Placental pericyte (primary cell): ENCODE data around the gene CDC37. TPM values are rescaled to one million over a fixed set of nuclear protein-coding genes. Genes with fewer than 3 reads are reported as not detected.

Source experiments
- total RNA-seq: library from RNA; depleted of rRNA; stranded (reverse); fragments of >200 nt; gene quantifications from 2 replicates; pipeline ENCODE4 v1.2.3, GENCODE V29; 2012

CDC37 gene
- total RNA-seq, result 208 and 224 TPM in 2 replicates

GRCh38 chr19:10403137-10404021, at the start of gene CDC37:
Gene CDC37, minus strand, starts transcription at chr19:10403542. Its CDS starts 63 bp downstream, at chr19:10403479.

GRCh38 chr19:10420444-10421239, 17.3 kb upstream of the CDC37 start, which contains the start of gene PDE4A:
Gene PDE4A, plus strand, starts transcription at chr19:10420538. Its CDS starts 227 bp downstream, at chr19:10420765.

GRCh38 chr19:10380313-10381102, 22.8 kb downstream of the CDC37 start, which contains the start of gene TYK2:
Gene TYK2, minus strand, starts transcription at chr19:10380572. Its CDS starts 2,166 bp downstream, at chr19:10378406.

Other genes with a start within 250 kb of the CDC37 start
- gene DNMT1, start 208.6 kb downstream of the CDC37 start, total RNA-seq, result 23.4 and 96.8 TPM in 2 replicates
- gene S1PR2, start 172.2 kb downstream of the CDC37 start, total RNA-seq, result 41.9 and 42.2 TPM in 2 replicates
- gene MRPL4, start 151.3 kb downstream of the CDC37 start, total RNA-seq, result 42.7 and 79.3 TPM in 2 replicates
- 52.1 and 189 TPM in 2 replicates for gene ICAM1, start 132.4 kb downstream of the CDC37 start, total RNA-seq
- gene ICAM4, start 116.6 kb downstream of the CDC37 start, total RNA-seq, result 8.3 and 9.2 TPM in 2 replicates
- 11.6 and 16.2 TPM in 2 replicates for gene ICAM5, start 113.6 kb downstream of the CDC37 start, total RNA-seq
- 0.44 and 0.72 TPM in 2 replicates for gene ZGLP1, start 93.7 kb downstream of the CDC37 start, total RNA-seq
- 19.5 and 36.1 TPM in 2 replicates for gene FDX2, start 87.5 kb downstream of the CDC37 start, total RNA-seq
- 11.2 and 25.3 TPM in 2 replicates for gene RAVER1, start 70.0 kb downstream of the CDC37 start, total RNA-seq
- 2.8 and 11.3 TPM in 2 replicates for gene ICAM3, start 63.9 kb downstream of the CDC37 start, total RNA-seq
- gene TYK2, start 23.0 kb downstream of the CDC37 start, total RNA-seq, result 56.2 and 108 TPM in 2 replicates
- 5.5 and 8.0 TPM in 2 replicates for gene PDE4A, start 17.0 kb upstream of the CDC37 start, total RNA-seq
- 60.6 and 79.3 TPM in 2 replicates for gene KEAP1, start 99.8 kb upstream of the CDC37 start, total RNA-seq
- 2.0 and 10.5 TPM in 2 replicates for gene S1PR5, start 113.9 kb upstream of the CDC37 start, total RNA-seq
- gene ATG4D, start 140.4 kb upstream of the CDC37 start, total RNA-seq, result 29.8 and 31.7 TPM in 2 replicates
- gene KRI1, start 162.5 kb upstream of the CDC37 start, total RNA-seq, result 6.8 and 10.3 TPM in 2 replicates
- gene CDKN2D, start 165.4 kb upstream of the CDC37 start, total RNA-seq, result 3.1 and 12.6 TPM in 2 replicates
- gene AP1M2, start 183.8 kb upstream of the CDC37 start, total RNA-seq, result 0.22 and 1.0 TPM in 2 replicates
- gene SLC44A2, start 222.0 kb upstream of the CDC37 start, total RNA-seq, result 54.3 and 97.6 TPM in 2 replicates